K562 (cell line): Measurements from ENCODE around the gene ELOF1. TPM values are rescaled to one million over a fixed set of nuclear protein-coding genes. Genes with fewer than 3 reads are reported as not detected.

Source experiments
- ARID1B ChIP-seq: fragments of 450-650 bp; IDR thresholded peaks from 2 replicates; pipeline ENCODE4 v1.6.1; 2016; ENCODE audit warnings: antibody characterized with exemption, mild to moderate bottlenecking, inconsistent platforms
- ATF6 ChIP-seq: sonication (generic); formaldehyde crosslinking; IDR thresholded peaks from 2 replicates; pipeline ENCODE4 v1.4.0; 2020; ENCODE audit warnings: mild to moderate bottlenecking, missing genetic modification reagents
- CTBP1 ChIP-seq: fragments of 450-650 bp; IDR thresholded peaks from 2 replicates; pipeline ENCODE4 v1.6.1; 2016; ENCODE audit warnings: borderline replicate concordance
- E2F8 ChIP-seq: fragments of 450-650 bp; IDR thresholded peaks from 2 replicates; pipeline ENCODE4 v1.7.1; 2018; ENCODE audit warnings: mild to moderate bottlenecking, low read depth; ENCODE audit not compliant: partially characterized antibody
- JUN ChIP-seq, 2 experiments: sonication (generic) in 1 of 2; formaldehyde crosslinking in 1 of 2; IDR thresholded peaks; 2 replicates each; pipeline versions ENCODE4 v1.6.1 to v1.8.0; 2012 to 2022; ENCODE audit warnings: borderline replicate concordance in 2 of 2, mild to moderate bottlenecking in 2 of 2, improper control_type of control experiment in 1 of 2, low read depth in 1 of 2, low read length in 1 of 2, missing genetic modification reagents in 1 of 2
- NFIC ChIP-seq: fragments of 450-650 bp; IDR thresholded peaks from 2 replicates; pipeline ENCODE4 v1.6.1; 2017; ENCODE audit warnings: mild to moderate bottlenecking, inconsistent platforms
- POLR2A ChIP-seq: fragments of 450-650 bp; conservative IDR thresholded peaks from 2 replicates; pipeline ENCODE4 v1.6.1; 2016
- ZNF175 ChIP-seq: fragments of 200-800 bp; sonication (Bioruptor generic); IDR thresholded peaks from 2 replicates; pipeline ENCODE4 v1.6.1; 2016; ENCODE audit warnings: low read depth, mild to moderate bottlenecking, missing genetic modification characterization, missing compliant biosample characterization
- polyA plus RNA-seq, 8 experiments: library from polyadenylated mRNA; depleted of rRNA in 4 of 8; stranded (reverse) in 5 of 8; unstranded in 3 of 8; fragments of >200 nt; fragmentation: Nextera tagmentation in 2 of 8; fragmentation: Illumina TruSeq in 1 of 8; extraction: Ambion mirVana in 2 of 8; extraction: Trizol in 1 of 8; gene quantifications; 2 replicates each; pipeline versions ENCODE4 v1.2.1 to v1.2.3, GENCODE V29; 2011 to 2014; ENCODE audit warnings: inconsistent platforms in 1 of 8, missing spikeins in 1 of 8
- total RNA-seq, 7 experiments: library from RNA; depleted of rRNA in 6 of 7; stranded (reverse); fragments of >200 nt in 6 of 7; fragmentation: Illumina TruSeq in 2 of 7; extraction: Trizol in 2 of 7; gene quantifications; 2 replicates each; pipeline versions ENCODE4 v1.2.1 to v1.2.3, GENCODE V29; 2011 to 2021; ENCODE audit warnings: low replicate concordance in 1 of 7

The ELOF1 gene
- total and polyA plus RNA-seq, 9 of the 15 experiments (the other 6 are each of a cell fraction or from before 2014, with no cell fraction given), result 16.7 to 147 (median 74.2) TPM

DNA sequence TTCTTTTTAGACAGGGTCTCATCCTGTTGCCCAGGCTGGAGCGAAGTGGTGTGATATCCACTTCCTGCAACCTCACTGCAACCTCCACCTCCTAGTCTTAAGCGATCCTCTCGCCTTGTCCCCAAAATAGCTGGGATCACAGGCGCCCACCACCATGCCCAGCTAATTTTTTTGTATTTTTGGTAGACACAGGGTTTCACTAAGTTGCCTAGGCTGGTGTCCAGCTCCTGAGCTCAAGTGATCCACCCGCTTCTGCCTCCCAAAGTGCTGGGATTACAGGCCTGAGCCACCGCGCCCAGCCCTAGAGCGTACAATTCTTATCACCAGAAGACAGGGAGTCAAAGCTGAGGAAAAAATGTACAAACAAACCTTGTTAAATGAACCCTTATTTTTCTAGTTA lies 4.5 kb upstream of the ELOF1 start (continued):
- TF ChIP-seq JUN (IDR thresholded peaks at IDR 0.05; ENCODE audit: borderline replicate concordance, low read depth, low read length), result no peak
- TF ChIP-seq JUN (CRISPR knock-in tag; IDR thresholded peaks at IDR 0.05; ENCODE audit: borderline replicate concordance), result no peak
- TF ChIP-seq POLR2A, result peak; percentile 50; the same call in 1 of the 2 replicates
- TF ChIP-seq CTBP1, result peak; percentile 32; the same call in 1 of the 2 replicates
- 0 out of 2 replicates have a peak, but pooled peaks have one; percentile 4 for TF ChIP-seq ZNF175 (CRISPR knock-in tag)
- TF ChIP-seq NFIC, result no peak
- peak; percentile 80 for TF ChIP-seq ARID1B
- TF ChIP-seq ATF6, result no peak
- no peak for TF ChIP-seq E2F8
